Coronary artery (tissue), 2 donors: ENCODE results near the gene PLD5.
A peak's percentile ranks its signal among the peaks of the same experiment; 100 is the strongest.
"Not testable (repeated sequence)": the region's sequence is repeated elsewhere in the genome, so short reads cannot be mapped to it uniquely, and the experiment has no call there.

Source experiments
- DNase-seq: peaks from one replicate; pipeline ENCODE4 v3.0.0-alpha.2; 2017; ENCODE audit warnings: low spot score
- H3K27ac ChIP-seq, 2 donors: fragments of 200-600 bp; sonication (generic); one replicate each; pipeline ENCODE4 v1.5.1; 2016 to 2019
- H3K4me3 ChIP-seq: fragments of 200-600 bp; sonication (generic); 2 replicates; pipeline ENCODE4 v1.5.1; 2016; ENCODE audit warnings: mild to moderate bottlenecking, moderate library complexity
- CTCF ChIP-seq: fragments of 200-600 bp; sonication (generic); IDR thresholded peaks from one replicate; pipeline ENCODE4 v1.5.1; 2019; ENCODE audit warnings: antibody characterized with exemption

PLD5 gene

GRCh38 chr1:242506724-242507123 lies 17.8 kb downstream of the PLD5 start:
- no peak overlapping the region for H3K27ac ChIP-seq
- DNase-seq, result no peak
- TF ChIP-seq CTCF, result no peak
- no peak overlapping the region for H3K4me3 ChIP-seq

GRCh38 chr1:242489545-242489944 lies 35.0 kb downstream of the PLD5 start:
- DNase-seq, result no peak
- Histone ChIP-seq H3K4me3 (no peak overlapping the region), H3K27ac (no peak overlapping the region)
- no peak for TF ChIP-seq CTCF

GRCh38 chr1:242477944-242478343 lies 46.6 kb downstream of the PLD5 start:
- no peak for TF ChIP-seq CTCF

GRCh38 chr1:242470774-242471173 lies 53.7 kb downstream of the PLD5 start:
- Histone ChIP-seq H3K4me3 (no peak overlapping the region), H3K27ac (no peak overlapping the region)
- no peak for DNase-seq
- TF ChIP-seq CTCF, result no peak

More at GRCh38 chr1:242477944-242478343, 46.6 kb downstream of the PLD5 start:
- no peak for DNase-seq
- Histone ChIP-seq H3K27ac (no peak overlapping the region), H3K4me3 (no peak overlapping the region)

GRCh38 chr1:242468784-242469183 lies 55.7 kb downstream of the PLD5 start:
- H3K4me3 ChIP-seq, result no peak overlapping the region
- no peak overlapping the region for H3K27ac ChIP-seq
- no peak for DNase-seq
- no peak for TF ChIP-seq CTCF

GRCh38 chr1:242467556-242468145 lies 56.8 kb downstream of the PLD5 start:
- H3K4me3 ChIP-seq, result peak overlapping the region; percentile 11
- peak; percentile 43 for TF ChIP-seq CTCF
- DNase-seq, result no peak
- H3K27ac ChIP-seq, result peak overlapping the region in 1 of 2 donors; percentile 24

GRCh38 chr1:242462867-242463266 lies 61.6 kb downstream of the PLD5 start:
- DNase-seq, result no peak
- Histone ChIP-seq H3K4me3 (no peak overlapping the region), H3K27ac (no peak overlapping the region)
- no peak for TF ChIP-seq CTCF

- not testable (repeated sequence) for DNase-seq, H3K4me3 ChIP-seq
Observed at GRCh38 chr1:242459740-242460139, 64.8 kb downstream of the PLD5 start.

More at GRCh38 chr1:242459740-242460139, 64.8 kb downstream of the PLD5 start:
- H3K27ac ChIP-seq, result not testable (repeated sequence)
